ENCODE data around the gene SLC22A23.

- TF ChIP-seq CTCF (IDR thresholded peaks at IDR 0.05; ENCODE audit: low read depth, low read length, poor library complexity, severe bottlenecking) (no peak), EZH2phosphoT487 (IDR thresholded peaks at IDR 0.05; ENCODE audit: borderline replicate concordance, low read length) (no peak)
Observed at GRCh38 chr6:3405679-3406078, 51.2 kb downstream of the SLC22A23 start.

Measured in DOHH2 (cell line).